ENCODE results near the gene NFX1. TPM values are rescaled to one million over a fixed set of nuclear protein-coding genes. Genes with fewer than 3 reads are reported as not detected.
A peak's percentile ranks its signal among the peaks of the same experiment; 100 is the strongest.
"Not testable (repeated sequence)": the region's sequence is repeated elsewhere in the genome, so short reads cannot be mapped to it uniquely, and the experiment has no call there.

NFX1 gene
- total RNA-seq, 4 donors from 2014 or later, result 35.2 to 101 (median 59.6) TPM

- H3K27ac ChIP-seq, result peak overlapping the region in 3 of 4 donors; percentile 69 to 87 (median 79)
- peak in 1 of 3 donors; percentile 52 for DNase-seq
- H3K36me3 ChIP-seq, result peaks cover 0 to 41% (median 0%) of the 10 kb centered on the region in 3 donors
- TF ChIP-seq, protein P1, sequence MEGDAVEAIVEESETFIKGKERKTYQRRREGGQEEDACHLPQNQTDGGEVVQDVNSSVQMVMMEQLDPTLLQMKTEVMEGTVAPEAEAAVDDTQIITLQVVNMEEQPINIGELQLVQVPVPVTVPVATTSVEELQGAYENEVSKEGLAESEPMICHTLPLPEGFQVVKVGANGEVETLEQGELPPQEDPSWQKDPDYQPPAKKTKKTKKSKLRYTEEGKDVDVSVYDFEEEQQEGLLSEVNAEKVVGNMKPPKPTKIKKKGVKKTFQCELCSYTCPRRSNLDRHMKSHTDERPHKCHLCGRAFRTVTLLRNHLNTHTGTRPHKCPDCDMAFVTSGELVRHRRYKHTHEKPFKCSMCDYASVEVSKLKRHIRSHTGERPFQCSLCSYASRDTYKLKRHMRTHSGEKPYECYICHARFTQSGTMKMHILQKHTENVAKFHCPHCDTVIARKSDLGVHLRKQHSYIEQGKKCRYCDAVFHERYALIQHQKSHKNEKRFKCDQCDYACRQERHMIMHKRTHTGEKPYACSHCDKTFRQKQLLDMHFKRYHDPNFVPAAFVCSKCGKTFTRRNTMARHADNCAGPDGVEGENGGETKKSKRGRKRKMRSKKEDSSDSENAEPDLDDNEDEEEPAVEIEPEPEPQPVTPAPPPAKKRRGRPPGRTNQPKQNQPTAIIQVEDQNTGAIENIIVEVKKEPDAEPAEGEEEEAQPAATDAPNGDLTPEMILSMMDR (IDR thresholded peaks at IDR 0.05), result no peak
- TF ChIP-seq POLR2A (IDR thresholded peaks at IDR 0.05), result no peak
- H3K4me3 ChIP-seq, result no peak overlapping the region
- H3K27me3 ChIP-seq, result no peaks in the 10 kb centered on the region
- no peaks in the 10 kb centered on the region for H3K9me3 ChIP-seq
- peaks cover 0 to 28% (median 1%) of the 10 kb centered on the region in 4 donors for H3K4me1 ChIP-seq
Measured at GRCh38 chr9:33329979-33330378, 39.7 kb downstream of the NFX1 start.

DNA sequence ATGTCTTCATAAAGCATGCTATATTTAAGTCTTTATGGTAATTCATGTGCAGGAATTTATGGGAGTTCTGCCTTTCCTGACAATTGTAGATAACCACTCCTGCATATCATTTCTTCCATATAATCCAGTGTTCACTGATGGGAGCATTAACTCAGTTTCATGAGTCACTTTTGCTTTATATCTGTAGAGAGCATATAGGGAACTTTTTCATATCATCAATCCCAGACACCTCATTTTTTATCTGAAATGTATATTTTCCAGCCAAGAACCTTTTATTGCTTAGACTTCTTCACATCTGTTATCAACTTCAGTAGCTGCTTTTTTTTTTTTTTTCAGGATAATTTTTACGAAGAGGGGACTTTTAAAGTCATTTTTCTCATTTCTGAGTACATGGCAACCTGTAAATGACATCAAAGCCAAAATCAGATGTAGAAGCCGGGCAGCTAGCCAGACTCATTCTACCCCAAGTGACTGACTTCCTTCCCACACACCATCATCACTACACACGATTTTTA is 41.1 kb downstream of the NFX1 start:
- no peak overlapping the region for H3K27ac ChIP-seq
- H3K27me3 ChIP-seq, result no peaks in the 10 kb centered on the region
- no peaks in the 10 kb centered on the region for H3K9me3 ChIP-seq
- H3K36me3 ChIP-seq, result peaks cover 0 to 48% (median 0%) of the 10 kb centered on the region in 3 donors
- DNase-seq, result no peak
- TF ChIP-seq, protein P1 (IDR thresholded peaks at IDR 0.05), result no peak
- no peak for TF ChIP-seq POLR2A (IDR thresholded peaks at IDR 0.05)
- H3K4me3 ChIP-seq, result no peak overlapping the region
- peaks cover 0 to 28% (median 1%) of the 10 kb centered on the region in 4 donors for H3K4me1 ChIP-seq

DNA sequence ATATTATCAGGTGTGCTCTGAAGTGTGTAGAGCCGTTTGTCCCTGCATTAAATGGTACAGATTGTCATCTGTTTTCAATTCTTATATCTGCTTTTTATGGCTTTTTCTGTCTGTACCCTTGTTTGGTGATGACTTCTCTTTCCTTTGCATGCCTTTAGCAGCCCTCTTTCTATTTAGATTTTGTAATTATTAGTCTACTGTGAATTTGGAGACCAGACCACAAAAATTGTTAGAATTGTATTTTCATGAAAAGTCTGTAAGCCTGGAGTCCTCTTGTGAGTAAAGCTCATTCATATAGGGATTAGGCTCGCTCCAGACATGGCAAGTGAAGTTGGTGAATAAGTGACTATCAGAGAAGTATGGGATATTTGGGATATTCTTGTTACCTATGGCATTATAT is 41.7 kb downstream of the NFX1 start:
- Histone ChIP-seq H3K9me3 (no peaks in the 10 kb centered on the region), H3K4me1 (peaks cover 0 to 28% (median 1%) of the 10 kb centered on the region in 4 donors), H3K4me3 (no peak overlapping the region), H3K27ac (no peak overlapping the region), H3K36me3 (peaks cover 0 to 53% (median 0%) of the 10 kb centered on the region in 3 donors), H3K27me3 (no peaks in the 10 kb centered on the region)
- DNase-seq, result no peak
- TF ChIP-seq, protein P1 (IDR thresholded peaks at IDR 0.05), result no peak
- no peak for TF ChIP-seq POLR2A (IDR thresholded peaks at IDR 0.05)

DNA sequence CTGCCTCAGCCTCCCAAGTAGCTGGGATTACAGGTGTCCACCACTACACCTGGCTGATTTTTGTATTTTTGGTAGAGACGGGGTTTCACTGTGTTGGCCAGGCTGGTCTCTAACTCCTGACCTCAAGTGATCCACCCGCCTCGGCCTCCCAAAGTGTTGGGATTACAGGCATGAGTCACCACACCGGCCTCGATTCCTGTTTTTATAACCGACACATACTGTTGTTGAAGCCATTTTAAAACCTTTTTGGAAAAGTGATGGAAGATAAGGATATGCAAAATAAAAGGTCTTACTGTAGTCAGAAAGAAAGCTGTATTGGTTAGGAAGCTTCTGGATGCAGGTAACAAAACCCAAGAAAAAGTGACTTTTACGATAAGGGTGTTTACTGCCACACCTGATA is 42.6 kb downstream of the NFX1 start:
- H3K4me3 ChIP-seq, H3K9me3 ChIP-seq, H3K27ac ChIP-seq, H3K27me3 ChIP-seq, DNase-seq: not testable (repeated sequence)
- peaks cover 0 to 59% (median 0%) of the 10 kb centered on the region in 3 donors for H3K36me3 ChIP-seq
- H3K4me1 ChIP-seq, result peaks cover 0 to 23% (median 0%) of the 10 kb centered on the region in 4 donors

GRCh38 chr9:33340186-33340585 is 49.9 kb downstream of the NFX1 start:
- Histone ChIP-seq H3K27ac (no peak overlapping the region), H3K27me3 (no peaks in the 10 kb centered on the region), H3K36me3 (peaks cover 0 to 100% (median 6%) of the 10 kb centered on the region in 3 donors), H3K9me3 (peaks cover 0 to 14% (median 0%) of the 10 kb centered on the region in 4 donors), H3K4me3 (no peak overlapping the region), H3K4me1 (no peaks in the 10 kb centered on the region)
- no peak for TF ChIP-seq POLR2A (IDR thresholded peaks at IDR 0.05)
- TF ChIP-seq, protein P1 (IDR thresholded peaks at IDR 0.05), result no peak
- no peak for DNase-seq

- TF ChIP-seq, protein P1 (IDR thresholded peaks at IDR 0.05), result no peak
- no peak for TF ChIP-seq POLR2A (IDR thresholded peaks at IDR 0.05)
- Histone ChIP-seq H3K27ac (no peak overlapping the region), H3K4me1 (no peaks in the 10 kb centered on the region), H3K4me3 (no peak overlapping the region), H3K27me3 (no peaks in the 10 kb centered on the region), H3K36me3 (peaks cover 0 to 100% (median 6%) of the 10 kb centered on the region in 3 donors), H3K9me3 (peaks cover 0 to 14% (median 0%) of the 10 kb centered on the region in 4 donors)
- no peak for DNase-seq
Measured at GRCh38 chr9:33341182-33341581, 50.9 kb downstream of the NFX1 start.
